Suprapubic skin (tissue), 4 donors: ENCODE data around the gene MAD1L1. TPM values are rescaled to one million over a fixed set of nuclear protein-coding genes. Genes with fewer than 3 reads are reported as not detected.

ENCODE experiments used
- DNase-seq, 2 donors: peaks; one replicate each; pipeline ENCODE4 v3.0.0-alpha.2; 2019; ENCODE audit warnings: low spot score in 2 of 2
- H3K27ac ChIP-seq: fragments of 200-600 bp; sonication (generic); one replicate; pipeline ENCODE4 v1.5.1; 2019
- H3K27me3 ChIP-seq: fragments of 200-600 bp; sonication (generic); one replicate; pipeline ENCODE4 v1.5.1; 2019
- H3K36me3 ChIP-seq: fragments of 200-600 bp; sonication (generic); one replicate; pipeline ENCODE4 v1.5.1; 2019
- H3K4me1 ChIP-seq: fragments of 200-600 bp; sonication (generic); one replicate; pipeline ENCODE4 v1.5.1; 2019
- H3K4me3 ChIP-seq: fragments of 200-600 bp; sonication (generic); one replicate; pipeline ENCODE4 v1.5.1; 2019; ENCODE audit warnings: mild to moderate bottlenecking
- H3K9me3 ChIP-seq: fragments of 200-600 bp; sonication (generic); one replicate; pipeline ENCODE4 v1.5.1; 2019
- EP300 ChIP-seq: sonication (generic); formaldehyde crosslinking; IDR thresholded peaks from one replicate; pipeline ENCODE4 v1.6.1; 2017; ENCODE audit warnings: antibody characterized with exemption
- POLR2A ChIP-seq, 2 donors: fragments of 450-650 bp; IDR thresholded peaks; one replicate each; pipeline ENCODE4 v1.6.1; 2017; ENCODE audit warnings: antibody characterized with exemption in 2 of 2, mild to moderate bottlenecking in 2 of 2, moderate library complexity in 2 of 2
- POLR2AphosphoS5 ChIP-seq, 3 donors: sonication (generic); formaldehyde crosslinking; IDR thresholded peaks; one replicate each; pipeline ENCODE4 v1.6.1; 2017; ENCODE audit warnings: antibody characterized with exemption in 3 of 3
- WGBS: methylation state at CpG from one replicate; pipeline ENCODE4 v1.1.5; 2018; 5-methylcytosine and 5-hydroxymethylcytosine counted together
- total RNA-seq, 4 donors: library from RNA; depleted of rRNA; stranded (reverse); fragments of >200 nt; gene quantifications; one replicate each; pipeline ENCODE4 v1.1.0, GENCODE V29; 2016
- TF ChIP-seq, protein P1 (sequence below), 2 donors: fragments of 200-600 bp in 1 of 2; fragments of 450-650 bp in 1 of 2; sonication (generic) in 1 of 2; IDR thresholded peaks; one replicate each; pipeline ENCODE4 v1.5.1; 2016 to 2019; ENCODE audit warnings: antibody characterized with exemption in 2 of 2, mild to moderate bottlenecking in 1 of 2, moderate library complexity in 1 of 2

MAD1L1 gene
- total RNA-seq, 4 donors from 2014 or later: 53.2 to 69.8 (median 62.2) TPM

DNA sequence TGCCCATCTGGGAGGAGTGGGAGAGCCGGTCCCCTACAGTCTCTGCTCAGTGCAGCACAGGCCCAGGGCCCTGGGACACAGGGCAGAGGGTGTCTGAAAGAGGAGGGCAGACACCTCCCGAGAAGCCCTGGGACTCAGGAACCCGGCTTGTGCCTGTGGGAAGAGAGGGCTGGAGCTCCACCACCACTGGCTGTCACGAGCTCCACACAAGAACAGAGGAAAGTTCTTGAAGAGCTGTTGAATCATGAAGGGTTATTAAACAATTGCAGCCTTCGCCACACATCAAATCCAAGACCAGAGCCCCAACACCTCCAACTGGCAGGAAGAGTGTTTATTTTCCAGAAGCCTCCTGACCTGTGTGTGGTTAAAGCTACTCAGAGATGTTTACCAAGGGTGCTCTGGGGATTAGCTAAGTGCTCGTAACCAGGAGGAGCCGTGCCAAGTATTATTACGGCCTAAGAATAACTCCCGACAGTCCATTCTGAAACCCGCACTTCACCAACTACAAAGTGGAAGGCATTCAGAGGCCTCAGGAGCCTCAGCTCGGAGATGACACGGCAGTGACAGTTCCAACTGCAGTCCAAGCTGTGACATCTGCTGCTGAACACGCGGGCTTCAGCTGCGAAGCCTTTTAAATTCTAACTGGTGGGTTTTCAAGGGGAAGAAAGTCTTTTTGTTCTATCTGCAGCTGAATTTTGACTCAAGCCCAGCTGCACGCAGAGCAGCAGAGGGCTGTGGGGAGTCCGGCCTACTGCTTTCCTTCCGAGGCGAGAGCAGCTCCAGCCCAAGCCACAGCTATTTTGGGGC lies 75.1 kb downstream of the MAD1L1 start:
- DNase-seq: peak in 1 of 2 donors; percentile 64
- no peaks in the 10 kb centered on the region for H3K9me3 ChIP-seq

DNA sequence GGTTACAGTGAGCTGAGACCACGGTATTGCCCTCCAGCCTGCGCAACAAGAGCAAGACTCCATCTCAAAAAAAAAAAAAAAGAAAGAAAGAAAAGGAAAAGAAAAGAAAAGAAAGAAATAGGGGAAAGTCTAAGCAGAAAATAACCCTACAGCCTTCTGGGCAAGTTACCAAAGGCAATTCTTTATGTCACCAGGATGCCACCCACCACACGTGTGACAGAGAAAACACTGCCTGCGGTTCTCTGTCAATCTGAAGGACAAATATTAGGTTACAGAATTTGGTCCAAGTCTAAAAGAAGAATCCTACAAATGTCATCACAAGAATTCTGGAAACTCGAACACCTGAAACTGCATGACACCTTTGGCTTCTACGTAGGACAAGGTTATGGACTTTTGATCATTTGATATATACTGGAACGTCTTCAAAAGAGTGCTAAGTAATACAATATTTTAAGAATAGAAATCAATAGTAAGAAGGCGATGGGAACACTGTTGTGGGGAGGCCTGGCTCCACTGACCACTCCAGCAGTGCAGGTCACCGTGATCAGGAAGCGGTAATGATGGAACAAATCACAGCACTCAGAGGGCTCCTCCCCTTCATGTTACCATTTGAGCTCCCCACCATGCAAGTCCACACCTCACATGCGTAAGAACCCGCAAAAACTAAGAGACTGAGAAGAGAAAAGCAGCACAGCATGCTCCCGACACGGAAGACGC lies 75.8 kb downstream of the MAD1L1 start:
- H3K27me3 ChIP-seq: no peaks in the 10 kb centered on the region
- DNase-seq: no peak
- peaks cover 12% of the 10 kb centered on the region for H3K4me1 ChIP-seq
- H3K36me3 ChIP-seq: no peaks in the 10 kb centered on the region
- TF ChIP-seq POLR2A (IDR thresholded peaks at IDR 0.05) (no peak), EP300 (no peak), POLR2AphosphoS5 (IDR thresholded peaks at IDR 0.05) (no peak)
- TF ChIP-seq, protein P1, sequence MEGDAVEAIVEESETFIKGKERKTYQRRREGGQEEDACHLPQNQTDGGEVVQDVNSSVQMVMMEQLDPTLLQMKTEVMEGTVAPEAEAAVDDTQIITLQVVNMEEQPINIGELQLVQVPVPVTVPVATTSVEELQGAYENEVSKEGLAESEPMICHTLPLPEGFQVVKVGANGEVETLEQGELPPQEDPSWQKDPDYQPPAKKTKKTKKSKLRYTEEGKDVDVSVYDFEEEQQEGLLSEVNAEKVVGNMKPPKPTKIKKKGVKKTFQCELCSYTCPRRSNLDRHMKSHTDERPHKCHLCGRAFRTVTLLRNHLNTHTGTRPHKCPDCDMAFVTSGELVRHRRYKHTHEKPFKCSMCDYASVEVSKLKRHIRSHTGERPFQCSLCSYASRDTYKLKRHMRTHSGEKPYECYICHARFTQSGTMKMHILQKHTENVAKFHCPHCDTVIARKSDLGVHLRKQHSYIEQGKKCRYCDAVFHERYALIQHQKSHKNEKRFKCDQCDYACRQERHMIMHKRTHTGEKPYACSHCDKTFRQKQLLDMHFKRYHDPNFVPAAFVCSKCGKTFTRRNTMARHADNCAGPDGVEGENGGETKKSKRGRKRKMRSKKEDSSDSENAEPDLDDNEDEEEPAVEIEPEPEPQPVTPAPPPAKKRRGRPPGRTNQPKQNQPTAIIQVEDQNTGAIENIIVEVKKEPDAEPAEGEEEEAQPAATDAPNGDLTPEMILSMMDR (IDR thresholded peaks at IDR 0.05): no peak
- peak overlapping the region; percentile 35 for H3K27ac ChIP-seq
- H3K4me3 ChIP-seq: no peak overlapping the region
- WGBS: 97% methylated on average over 15 of the region's 15 CpGs
- no peaks in the 10 kb centered on the region for H3K9me3 ChIP-seq

More for the DNA sequence above, 75.1 kb downstream of the MAD1L1 start:
- no peak for TF ChIP-seq EP300
- no peak for TF ChIP-seq POLR2AphosphoS5 (IDR thresholded peaks at IDR 0.05)
- TF ChIP-seq POLR2A (IDR thresholded peaks at IDR 0.05): no peak
- TF ChIP-seq, protein P1 (IDR thresholded peaks at IDR 0.05): no peak
- Histone ChIP-seq H3K36me3 (no peaks in the 10 kb centered on the region), H3K4me3 (no peak overlapping the region), H3K4me1 (peaks cover 12% of the 10 kb centered on the region), H3K27ac (peak overlapping the region; percentile 35), H3K27me3 (no peaks in the 10 kb centered on the region)
- 78% methylated on average over 19 of the region's 19 CpGs for WGBS

DNA sequence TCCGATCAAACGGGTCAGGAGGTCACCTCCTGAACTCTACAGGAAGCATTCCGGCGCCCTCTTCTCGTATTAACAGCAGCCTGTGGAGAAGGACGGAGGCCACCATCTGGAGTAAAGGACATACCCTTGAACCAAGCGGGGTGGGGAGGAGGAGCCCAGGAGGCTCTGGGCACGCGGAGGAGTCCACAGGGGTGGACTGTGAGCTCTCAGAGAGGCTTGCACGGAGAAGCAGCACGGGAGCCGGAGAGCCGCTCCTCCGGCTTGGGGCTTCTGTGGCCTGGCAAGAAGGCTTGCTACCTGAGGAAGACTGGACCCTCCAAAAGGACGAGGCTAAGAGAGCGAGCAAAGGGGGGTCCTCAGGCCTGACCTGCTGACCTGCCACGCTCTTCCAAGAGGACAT lies 77.9 kb downstream of the MAD1L1 start:
- Histone ChIP-seq H3K27me3 (no peaks in the 10 kb centered on the region), H3K36me3 (no peaks in the 10 kb centered on the region), H3K4me1 (peaks cover 10% of the 10 kb centered on the region), H3K9me3 (no peaks in the 10 kb centered on the region), H3K27ac (no peak overlapping the region), H3K4me3 (no peak overlapping the region)
- DNase-seq: peak in 1 of 2 donors; percentile 27
- no peak for TF ChIP-seq POLR2AphosphoS5 (IDR thresholded peaks at IDR 0.05)
- no peak for TF ChIP-seq POLR2A (IDR thresholded peaks at IDR 0.05)
- TF ChIP-seq, protein P1 (IDR thresholded peaks at IDR 0.05): no peak
- no peak for TF ChIP-seq EP300
- 93% methylated on average over 17 of the region's 17 CpGs for WGBS

GRCh38 chr7:2154121-2154520 lies 78.6 kb downstream of the MAD1L1 start:
- H3K27ac ChIP-seq: no peak overlapping the region
- DNase-seq: no peak
- no peaks in the 10 kb centered on the region for H3K36me3 ChIP-seq
- no peak for TF ChIP-seq EP300
- TF ChIP-seq POLR2AphosphoS5 (IDR thresholded peaks at IDR 0.05): no peak
- TF ChIP-seq, protein P1 (IDR thresholded peaks at IDR 0.05): no peak
- no peak for TF ChIP-seq POLR2A (IDR thresholded peaks at IDR 0.05)
- peaks cover 10% of the 10 kb centered on the region for H3K4me1 ChIP-seq
- H3K9me3 ChIP-seq: no peaks in the 10 kb centered on the region
- no peaks in the 10 kb centered on the region for H3K27me3 ChIP-seq
- no peak overlapping the region for H3K4me3 ChIP-seq
- WGBS: 91% methylated on average over 6 of the region's 6 CpGs

DNA sequence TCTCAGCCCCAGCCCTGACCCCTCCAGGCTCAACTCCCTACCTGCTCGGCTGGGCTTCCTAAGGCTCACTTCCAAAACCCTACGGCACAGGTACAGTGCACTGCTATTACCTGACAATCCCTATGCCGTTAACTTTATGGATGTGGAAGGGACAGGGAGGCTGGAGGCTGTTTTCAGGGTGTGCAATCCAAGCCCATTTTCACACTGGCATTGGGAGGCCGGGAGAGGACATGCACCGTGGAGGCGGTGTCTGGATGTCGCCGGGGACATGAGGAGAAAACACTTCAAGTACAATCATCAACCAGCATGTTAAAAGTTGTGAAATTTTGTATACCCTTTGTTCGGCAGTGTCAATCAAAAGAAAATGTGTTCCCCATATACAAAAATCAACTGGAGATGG lies 80.1 kb downstream of the MAD1L1 start:
- TF ChIP-seq EP300 (no peak), POLR2A (IDR thresholded peaks at IDR 0.05) (no peak), POLR2AphosphoS5 (IDR thresholded peaks at IDR 0.05) (no peak)
- TF ChIP-seq, protein P1 (IDR thresholded peaks at IDR 0.05): no peak
- H3K27ac ChIP-seq: no peak overlapping the region
- 94% methylated on average over 9 of the region's 9 CpGs for WGBS

More for the DNA sequence above, 80.1 kb downstream of the MAD1L1 start:
- Histone ChIP-seq H3K36me3 (peaks cover 11% of the 10 kb centered on the region), H3K4me3 (no peak overlapping the region), H3K4me1 (peaks cover 6% of the 10 kb centered on the region), H3K27me3 (no peaks in the 10 kb centered on the region), H3K9me3 (no peaks in the 10 kb centered on the region)
- DNase-seq: peak in 1 of 2 donors; percentile 27
